ENCODE data around the gene LINGO1.

Gene LINGO1

GRCh38 chr15:77632534-77633133 is at the start of gene LINGO1:
TSS of gene LINGO1 (minus strand) at chr15:77632912. CDS start at chr15:77632315, 597 bp downstream.
- DNase-seq: no peak

- no peak for DNase-seq
Measured at GRCh38 chr15:77681362-77681761, 48.6 kb upstream of the LINGO1 start.

- DNase-seq: no peak
Measured at GRCh38 chr15:77676569-77677375, 44.1 kb upstream of the LINGO1 start.

- no peak for DNase-seq
Measured at GRCh38 chr15:77675806-77676415, 43.2 kb upstream of the LINGO1 start.

GRCh38 chr15:77674327-77674726 is 41.6 kb upstream of the LINGO1 start:
- no peak for DNase-seq

- no peak for DNase-seq
Measured at GRCh38 chr15:77673866-77674265, 41.2 kb upstream of the LINGO1 start.

- DNase-seq: no peak
Measured at GRCh38 chr15:77672135-77672534, 39.4 kb upstream of the LINGO1 start.

GRCh38 chr15:77671362-77672056 is 38.8 kb upstream of the LINGO1 start:
- DNase-seq: no peak

- DNase-seq: no peak
Measured at GRCh38 chr15:77670558-77671361, 38.0 kb upstream of the LINGO1 start.

- DNase-seq: no peak
Measured at GRCh38 chr15:77669896-77670295, 37.2 kb upstream of the LINGO1 start.

GRCh38 chr15:77667338-77668234 is 34.9 kb upstream of the LINGO1 start:
- DNase-seq: no peak

GRCh38 chr15:77666296-77666660 is 33.6 kb upstream of the LINGO1 start:
- DNase-seq: no peak

GRCh38 chr15:77665530-77666295 is 33.0 kb upstream of the LINGO1 start:
- DNase-seq: no peak

GRCh38 chr15:77664428-77664827 is 31.7 kb upstream of the LINGO1 start:
- no peak for DNase-seq

GRCh38 chr15:77663256-77663655 is 30.5 kb upstream of the LINGO1 start:
- DNase-seq: no peak

- no peak for DNase-seq
Measured at GRCh38 chr15:77659350-77660321, 26.9 kb upstream of the LINGO1 start.

- no peak for DNase-seq
Measured at GRCh38 chr15:77658304-77658703, 25.6 kb upstream of the LINGO1 start.

GRCh38 chr15:77657634-77658238 is 25.0 kb upstream of the LINGO1 start:
- no peak for DNase-seq

- no peak for DNase-seq
Measured at GRCh38 chr15:77656294-77656693, 23.6 kb upstream of the LINGO1 start.
